GM19099 (cell line): ENCODE results near the gene CTNNB1.

Experiments
- POLR2A ChIP-seq: IDR thresholded peaks from 3 replicates; pipeline ENCODE4 v1.6.1; 2011; ENCODE audit warnings: low read depth; ENCODE audit not compliant: insufficient read length; ENCODE audit errors: extremely low read depth

Gene CTNNB1

DNA sequence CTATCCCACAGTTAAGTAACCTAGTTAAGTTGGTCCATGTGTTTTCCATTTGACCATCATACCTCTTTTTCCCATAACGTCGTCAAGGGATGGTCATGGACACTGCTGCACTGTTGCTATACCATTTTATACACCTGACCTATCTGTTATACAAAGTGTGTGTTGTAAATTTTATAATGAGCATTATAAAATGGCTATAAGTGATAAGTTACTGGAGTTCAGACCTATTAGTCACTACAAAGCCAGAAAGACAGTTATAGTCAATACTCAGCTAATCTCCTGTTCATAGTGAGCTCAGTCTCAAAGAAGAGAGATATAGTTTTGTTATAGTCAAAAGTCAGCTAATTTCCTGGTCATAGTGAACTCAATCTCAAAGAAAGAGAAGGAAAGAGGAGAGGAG lies 18.9 kb upstream of the CTNNB1 start:
- TF ChIP-seq POLR2A: no peak

DNA sequence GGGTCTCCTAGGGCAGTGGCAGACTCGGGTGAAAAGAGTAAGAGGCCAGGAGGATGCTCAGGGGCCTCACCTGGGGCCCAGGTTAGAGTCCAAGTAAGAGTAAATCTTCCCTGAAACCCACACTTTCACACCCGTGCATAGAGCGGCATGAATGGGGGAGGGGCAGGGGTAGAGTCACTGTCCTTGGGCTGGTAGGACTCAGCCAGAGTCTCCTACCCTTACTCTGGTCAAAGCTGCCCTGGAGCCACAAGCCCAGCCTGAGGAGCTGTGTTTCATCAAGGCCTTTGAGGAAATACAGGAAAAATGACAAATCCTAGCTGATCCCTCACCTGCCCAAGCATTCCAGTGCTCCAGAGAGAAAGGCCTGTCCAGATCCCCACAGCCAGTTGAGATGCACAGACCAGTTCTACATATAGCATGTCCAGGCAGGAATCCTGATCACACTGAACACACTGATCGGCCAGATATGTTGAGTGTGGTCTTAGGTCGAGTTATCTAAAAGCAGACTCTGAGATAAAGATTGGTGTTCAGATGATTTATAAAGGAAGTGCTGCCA lies 16.7 kb upstream of the CTNNB1 start:
- no peak for TF ChIP-seq POLR2A

DNA sequence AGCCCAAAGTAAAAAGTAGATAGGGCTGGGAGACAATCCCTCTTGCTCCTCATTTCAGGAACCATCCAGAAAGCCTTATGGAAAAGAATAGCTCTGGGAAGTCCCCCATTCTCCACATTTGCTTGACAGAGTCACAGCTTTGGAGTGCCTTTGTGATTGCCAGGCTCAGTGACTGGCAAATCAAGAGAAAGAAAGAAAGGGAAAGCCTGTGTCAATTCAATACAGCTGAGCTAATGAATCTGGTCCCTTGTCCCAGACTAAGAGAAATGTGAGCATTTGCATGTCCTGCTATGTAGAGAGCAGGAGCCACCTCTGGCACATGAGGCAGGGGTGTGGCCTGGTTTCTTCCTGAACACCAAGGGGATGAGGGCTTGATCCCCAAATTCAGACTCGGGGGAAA lies 14.9 kb upstream of the CTNNB1 start:
- TF ChIP-seq POLR2A: no peak

DNA sequence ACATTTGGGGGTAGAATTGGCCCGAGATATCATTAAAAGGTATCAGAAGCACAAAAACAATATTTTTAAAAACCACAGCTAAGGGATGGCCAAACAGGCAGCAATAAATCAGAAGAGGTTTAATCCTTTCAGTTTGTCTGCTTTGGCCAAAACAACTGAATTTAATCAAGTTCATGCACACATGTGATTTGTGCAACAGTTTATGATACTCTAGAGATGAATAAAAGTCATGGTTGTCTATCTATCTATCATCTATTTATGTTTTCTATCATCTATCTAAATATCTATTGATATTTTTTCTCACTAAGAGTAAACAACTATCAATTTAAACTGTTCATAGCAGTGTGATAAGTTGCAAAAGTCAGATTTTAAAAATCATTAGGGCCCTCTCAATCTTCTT lies 13.0 kb upstream of the CTNNB1 start:
- no peak for TF ChIP-seq POLR2A

DNA sequence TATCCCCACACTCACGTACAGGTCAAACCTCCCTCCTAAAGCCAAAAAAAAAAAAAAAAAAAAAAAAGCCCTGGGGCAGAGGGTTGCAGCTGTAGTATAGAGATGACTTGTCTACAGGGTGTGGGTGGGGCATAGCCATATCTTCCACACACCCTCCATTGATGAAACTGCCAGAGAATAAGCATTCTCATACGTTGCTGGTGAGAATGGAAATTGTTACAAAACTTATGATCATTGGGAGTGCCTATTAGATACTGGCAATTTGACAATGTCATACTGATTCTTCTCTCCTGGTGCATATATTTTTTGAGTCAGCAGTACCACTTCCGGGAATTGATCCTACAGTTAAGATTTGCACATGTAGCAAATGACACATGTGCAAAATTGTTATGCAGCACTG lies 11.0 kb upstream of the CTNNB1 start:
- TF ChIP-seq POLR2A: no peak

DNA sequence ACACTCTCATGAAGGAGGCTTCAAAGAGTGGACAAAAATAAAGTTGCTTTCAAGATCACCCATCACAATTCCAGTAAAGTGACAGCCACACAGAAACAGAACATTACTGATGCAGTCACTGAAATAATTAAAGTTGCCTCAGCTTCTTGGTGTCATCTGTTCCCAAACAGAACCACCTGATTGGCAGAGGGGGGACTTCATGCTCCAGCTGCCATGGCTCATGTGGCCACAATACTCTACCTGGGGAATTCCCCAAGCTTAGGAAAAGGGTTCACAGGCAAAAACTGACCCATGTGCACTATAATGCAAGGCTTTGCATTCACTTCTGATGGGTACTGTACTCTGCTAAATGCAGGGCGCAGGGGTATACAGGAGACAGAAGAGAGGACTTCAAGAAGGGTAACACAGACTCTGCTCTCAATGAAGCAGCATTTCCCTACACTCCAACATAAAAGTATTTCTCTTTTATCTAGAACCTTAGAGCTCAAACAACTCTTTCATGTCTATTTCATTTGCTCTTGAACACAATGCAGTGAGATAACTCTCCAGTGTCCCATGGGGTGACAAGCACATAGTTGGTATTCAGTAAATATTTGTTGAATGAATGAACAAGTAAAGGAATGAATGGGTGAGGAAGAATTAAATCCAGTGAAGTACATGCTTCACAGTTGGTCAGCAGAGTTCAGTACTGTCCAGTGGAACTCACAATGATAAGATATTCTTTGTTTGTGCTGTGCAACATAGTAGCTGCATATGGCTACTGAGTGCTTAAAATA lies 8.6 kb upstream of the CTNNB1 start:
- no peak for TF ChIP-seq POLR2A

DNA sequence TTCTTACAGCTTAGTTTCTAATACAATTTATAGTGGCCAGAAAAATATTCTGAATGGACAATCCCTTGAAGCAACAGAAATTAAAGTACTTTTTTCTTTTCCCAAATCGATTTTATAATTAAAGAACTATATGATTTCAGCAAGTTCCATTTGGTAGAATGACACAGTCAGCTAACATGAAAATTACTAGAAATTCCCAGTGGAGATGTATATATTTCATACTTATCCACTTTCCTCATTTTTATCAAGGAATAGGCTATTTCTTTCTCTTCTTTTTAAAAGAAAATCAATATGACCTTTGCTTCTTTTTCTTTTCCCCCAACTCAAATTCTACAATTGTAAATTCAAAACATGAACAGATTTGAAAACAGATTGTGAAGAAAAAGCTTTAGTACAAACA lies 6.4 kb upstream of the CTNNB1 start:
- TF ChIP-seq POLR2A: no peak

DNA sequence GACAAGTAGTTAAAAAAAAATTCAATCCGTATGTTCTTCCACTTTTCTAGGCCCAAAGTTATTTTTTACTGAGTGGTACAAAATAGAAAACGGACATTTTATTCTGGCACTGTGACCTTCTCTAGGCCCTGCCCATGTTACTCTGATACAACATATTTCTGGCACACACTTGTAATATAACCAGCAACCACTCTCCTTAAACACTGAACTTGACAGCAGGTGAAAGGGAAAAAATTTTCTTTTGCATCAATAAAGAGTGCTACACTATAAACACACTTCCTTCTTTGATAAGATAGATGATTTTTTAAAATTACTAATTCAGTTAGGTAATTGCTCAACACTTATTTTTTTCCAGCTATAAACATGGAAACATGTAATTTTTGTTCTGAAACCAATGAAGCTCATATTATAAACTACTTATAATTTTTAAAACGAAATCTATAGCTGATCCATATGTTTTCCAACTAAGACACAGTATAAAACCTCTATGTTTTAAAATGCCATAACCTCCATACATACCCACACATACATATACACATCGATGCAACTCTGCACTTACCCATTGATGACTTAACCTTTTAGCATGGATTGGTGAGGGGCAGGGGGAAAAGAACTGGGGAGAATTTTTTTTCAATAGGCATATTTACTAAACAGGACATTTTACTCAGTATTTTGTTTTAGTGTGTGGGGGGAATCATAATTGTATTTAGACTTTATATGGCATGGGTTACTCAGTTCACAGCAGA lies 5.3 kb upstream of the CTNNB1 start:
- no peak for TF ChIP-seq POLR2A

DNA sequence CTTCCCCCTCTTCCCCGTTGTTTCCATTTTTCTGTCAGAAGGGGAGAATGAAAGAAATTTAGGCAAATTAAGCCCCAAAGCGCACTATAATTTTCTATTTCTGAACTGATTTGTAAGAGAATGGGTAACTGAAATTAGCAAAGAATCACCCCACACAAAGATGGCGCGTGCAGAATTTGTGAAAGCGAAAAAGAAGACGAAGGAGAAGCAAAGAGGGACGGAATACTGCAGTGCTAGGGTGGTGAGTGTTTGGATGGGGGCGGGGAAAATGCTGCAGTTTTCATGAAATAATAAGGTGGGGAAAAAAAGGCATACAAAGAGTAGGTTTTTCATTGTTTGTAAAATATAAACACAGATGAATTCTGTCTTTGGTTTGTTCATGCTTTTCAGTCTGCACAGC lies 4.6 kb upstream of the CTNNB1 start:
- no peak for TF ChIP-seq POLR2A

DNA sequence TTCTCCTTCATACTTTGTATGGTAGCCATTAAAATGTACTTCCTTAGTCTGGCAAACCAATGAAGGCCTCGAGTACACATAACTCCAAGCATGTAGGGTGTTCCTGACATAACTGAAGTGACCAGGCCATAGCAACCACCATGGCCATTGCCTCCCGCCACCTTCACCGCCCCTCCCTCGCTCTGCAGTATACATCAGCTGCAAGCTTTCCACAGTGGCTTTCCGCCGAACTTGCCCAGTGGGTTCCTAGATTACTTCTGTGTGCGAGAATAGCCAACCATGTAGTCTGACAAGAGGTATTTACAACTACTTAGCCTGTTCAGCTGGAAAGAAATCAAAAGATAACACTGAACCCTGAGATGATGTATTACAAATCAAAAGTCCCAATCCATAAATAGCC lies 3.4 kb upstream of the CTNNB1 start:
- TF ChIP-seq POLR2A: no peak

DNA sequence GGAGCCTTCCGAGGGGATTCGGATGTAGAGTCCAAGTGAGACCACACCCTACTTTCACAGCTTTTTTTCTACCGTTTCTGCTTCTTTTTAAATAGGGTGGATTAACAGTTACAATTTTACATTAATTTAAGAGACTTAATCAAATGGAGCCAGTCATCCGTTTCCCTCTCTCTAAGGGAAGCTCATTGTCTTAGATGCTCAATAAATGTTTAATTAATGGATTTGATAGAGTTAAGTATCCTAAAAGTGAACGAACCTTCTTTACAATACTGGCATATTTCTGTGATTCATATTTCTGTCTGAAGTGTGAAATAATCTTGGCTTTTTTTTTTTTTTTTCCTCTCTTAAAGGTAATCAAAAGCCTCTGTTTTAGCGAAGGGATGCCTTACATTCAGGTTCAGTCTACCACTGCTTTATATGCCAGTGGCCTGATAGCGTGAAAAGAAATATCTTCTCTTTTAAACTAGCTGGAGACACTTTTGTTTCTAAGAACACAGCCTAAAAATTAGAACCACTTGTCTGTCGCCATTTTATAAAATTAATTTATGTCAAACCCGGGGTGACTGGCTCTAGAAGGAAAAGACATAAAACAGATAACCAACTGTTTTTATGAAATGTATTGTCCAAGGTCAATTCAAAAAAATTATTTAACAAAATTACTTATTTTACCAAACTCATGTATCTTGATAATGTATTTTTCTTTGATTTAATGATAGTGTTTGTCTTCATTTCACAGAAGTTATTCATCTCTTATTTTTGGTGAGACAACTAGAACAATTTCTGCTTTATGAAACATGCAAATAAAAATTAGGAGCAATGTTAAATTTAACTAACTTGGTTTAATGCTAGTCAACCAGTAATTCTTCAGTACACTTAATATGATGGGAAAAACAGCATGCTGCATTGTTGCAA lies 2.5 kb upstream of the CTNNB1 start:
- TF ChIP-seq POLR2A: no peak

DNA sequence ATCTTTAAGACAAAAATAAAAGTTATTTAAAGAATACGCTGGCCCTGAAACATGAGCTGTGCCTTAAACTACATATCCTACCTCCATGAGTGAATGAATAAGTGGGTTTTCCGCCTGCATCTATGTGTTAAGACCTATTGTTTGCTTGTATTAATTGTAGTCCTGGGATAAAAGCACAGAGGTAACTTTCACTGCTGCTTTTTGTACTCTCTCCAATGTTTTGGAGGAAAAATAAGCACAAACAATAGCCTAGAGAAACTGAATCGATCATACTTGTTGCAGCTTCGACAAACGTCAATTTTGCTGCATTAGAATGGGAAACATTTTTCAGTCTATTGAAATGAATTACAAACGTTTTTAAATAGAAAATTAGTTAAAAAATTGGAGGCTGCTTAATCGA lies 1.3 kb upstream of the CTNNB1 start:
- TF ChIP-seq POLR2A: no peak

DNA sequence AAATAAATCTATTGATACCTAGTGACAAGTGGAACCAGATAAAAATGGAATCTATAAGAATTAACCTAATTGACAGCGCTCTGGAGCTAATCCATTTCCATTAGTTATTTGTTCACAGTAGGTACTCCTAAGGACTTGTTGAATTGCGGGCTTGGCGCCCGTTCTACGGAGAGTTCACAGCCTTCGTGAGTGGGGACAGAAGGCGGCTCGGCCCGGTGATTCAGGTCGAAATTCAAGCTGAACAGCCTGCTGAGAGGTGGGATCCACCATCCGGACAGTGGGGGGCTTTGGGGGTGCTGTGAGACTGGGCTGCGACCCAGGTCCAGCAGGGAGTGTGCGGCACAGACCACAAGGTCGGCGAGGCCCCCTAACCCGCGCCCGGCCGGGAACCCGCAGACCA lies 779 bp upstream of the CTNNB1 start:
- TF ChIP-seq POLR2A: no peak

DNA sequence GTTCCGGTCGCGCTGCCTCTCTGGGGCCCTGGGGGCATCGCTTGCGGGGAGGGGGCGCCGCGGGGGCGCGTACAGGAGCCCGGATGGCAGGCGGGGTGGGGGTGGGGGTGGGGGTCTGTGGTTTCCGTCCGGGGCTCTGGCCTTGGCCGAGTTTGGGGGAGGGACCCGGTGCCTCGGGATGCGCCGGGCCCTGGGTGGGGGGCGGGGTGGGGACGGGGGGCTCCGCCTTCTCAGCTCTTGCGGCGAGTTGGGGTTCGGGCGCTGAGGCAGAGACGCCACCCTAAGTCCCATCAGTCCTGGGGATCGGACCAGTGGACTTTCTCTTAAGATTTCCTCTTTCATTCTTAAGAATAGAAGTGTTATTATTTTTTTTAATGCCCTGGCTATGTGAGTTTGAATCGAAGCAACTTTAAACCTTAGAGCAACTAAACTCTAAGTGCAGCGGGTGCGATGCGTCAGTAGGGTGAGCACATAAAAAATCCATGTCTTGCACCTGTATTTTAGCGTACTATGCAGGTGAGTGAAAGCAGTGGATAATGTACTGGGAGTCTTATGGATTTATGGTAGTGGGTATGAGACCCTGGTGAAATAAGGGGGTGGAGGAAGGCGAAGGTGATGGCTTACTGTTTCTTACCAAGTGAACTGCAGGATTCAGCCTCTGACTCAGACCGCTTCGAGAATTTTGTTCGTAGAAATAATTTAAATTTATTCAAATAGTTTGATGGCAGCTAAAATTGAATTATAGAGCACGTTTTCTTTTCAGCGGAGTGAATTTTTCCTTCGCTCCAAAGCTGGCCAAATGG lies 762 bp downstream of the CTNNB1 start:
- TF ChIP-seq POLR2A: no peak

DNA sequence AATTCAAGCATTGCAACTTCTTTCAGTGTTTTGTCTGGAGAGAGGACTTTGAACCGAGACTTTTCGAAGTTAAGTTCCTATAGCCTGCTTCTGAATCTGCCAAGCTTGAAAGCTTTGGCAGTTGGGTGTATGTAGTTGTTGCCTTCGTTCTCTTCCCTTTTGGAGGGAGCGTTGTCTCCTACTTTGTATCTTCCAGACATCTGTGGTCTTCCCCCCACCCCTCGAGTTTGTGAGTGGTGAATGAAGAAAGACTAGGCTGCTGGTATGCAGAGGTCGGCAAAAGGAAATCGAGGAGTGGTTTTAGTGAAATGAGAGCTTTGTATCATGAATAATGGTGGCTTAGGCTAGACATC lies 1.3 kb downstream of the CTNNB1 start:
- TF ChIP-seq POLR2A: no peak
